ENCODE data around the gene IMPG1.

DNA sequence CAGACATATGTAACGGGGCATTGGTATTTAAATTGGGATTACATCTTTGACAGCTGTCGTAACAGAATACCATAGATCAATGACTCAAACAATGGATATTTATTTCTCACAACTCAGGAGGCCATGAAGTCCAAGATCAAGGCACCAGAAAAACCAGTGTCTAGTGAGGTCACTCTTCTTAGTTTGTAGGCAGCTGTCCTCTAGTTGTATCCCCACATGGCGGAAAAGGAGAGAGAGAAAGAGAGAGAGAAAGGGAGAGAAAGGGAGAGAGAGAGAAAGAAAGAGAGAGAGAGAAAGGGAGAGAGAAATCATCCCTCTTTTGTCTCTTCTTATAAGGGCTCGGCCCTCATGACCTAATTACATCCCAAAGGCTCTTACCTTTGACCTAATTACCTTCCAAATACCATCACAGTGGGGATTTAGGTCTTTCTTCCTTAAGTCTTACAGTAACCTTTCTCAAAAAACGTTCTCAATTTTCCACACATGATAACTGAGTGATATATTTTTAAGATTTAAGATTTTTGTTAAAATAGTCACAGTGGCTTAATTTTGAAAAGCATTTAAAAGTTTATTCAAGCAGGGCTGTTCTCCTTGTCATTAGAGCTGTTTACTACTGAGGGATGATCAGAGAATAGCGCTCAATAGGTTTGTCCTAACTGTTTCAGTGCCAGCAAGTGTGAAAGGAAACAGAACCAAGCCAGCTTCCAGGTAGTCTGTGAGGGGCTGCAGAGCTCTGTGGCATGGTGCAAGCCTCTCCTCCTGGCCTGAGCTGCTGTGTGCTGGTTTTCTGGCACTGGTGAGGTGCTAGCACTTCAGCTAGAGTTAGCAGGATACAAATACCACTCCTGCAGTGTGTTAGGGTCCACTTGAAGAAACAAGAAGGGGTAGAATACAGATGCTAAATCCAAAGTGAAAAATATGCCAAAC lies 79.0 kb downstream of the IMPG1 start:
- TF ChIP-seq EZH2phosphoT487 (IDR thresholded peaks at IDR 0.05; ENCODE audit: low read depth, severe bottlenecking, unreplicated experiment) (no peak), CTCF (IDR thresholded peaks at IDR 0.05; ENCODE audit: poor library complexity) (no peak)
